CD4-positive, alpha-beta T cell treated with Interleukin-17A for 4 hours (primary cell): Measurements from ENCODE around the gene SPEG.

Experiments
- DNase-seq: peaks from one replicate; pipeline ENCODE4 v3.0.0-alpha.2; 2020; ENCODE audit warnings: mixed read lengths

SPEG gene

DNA sequence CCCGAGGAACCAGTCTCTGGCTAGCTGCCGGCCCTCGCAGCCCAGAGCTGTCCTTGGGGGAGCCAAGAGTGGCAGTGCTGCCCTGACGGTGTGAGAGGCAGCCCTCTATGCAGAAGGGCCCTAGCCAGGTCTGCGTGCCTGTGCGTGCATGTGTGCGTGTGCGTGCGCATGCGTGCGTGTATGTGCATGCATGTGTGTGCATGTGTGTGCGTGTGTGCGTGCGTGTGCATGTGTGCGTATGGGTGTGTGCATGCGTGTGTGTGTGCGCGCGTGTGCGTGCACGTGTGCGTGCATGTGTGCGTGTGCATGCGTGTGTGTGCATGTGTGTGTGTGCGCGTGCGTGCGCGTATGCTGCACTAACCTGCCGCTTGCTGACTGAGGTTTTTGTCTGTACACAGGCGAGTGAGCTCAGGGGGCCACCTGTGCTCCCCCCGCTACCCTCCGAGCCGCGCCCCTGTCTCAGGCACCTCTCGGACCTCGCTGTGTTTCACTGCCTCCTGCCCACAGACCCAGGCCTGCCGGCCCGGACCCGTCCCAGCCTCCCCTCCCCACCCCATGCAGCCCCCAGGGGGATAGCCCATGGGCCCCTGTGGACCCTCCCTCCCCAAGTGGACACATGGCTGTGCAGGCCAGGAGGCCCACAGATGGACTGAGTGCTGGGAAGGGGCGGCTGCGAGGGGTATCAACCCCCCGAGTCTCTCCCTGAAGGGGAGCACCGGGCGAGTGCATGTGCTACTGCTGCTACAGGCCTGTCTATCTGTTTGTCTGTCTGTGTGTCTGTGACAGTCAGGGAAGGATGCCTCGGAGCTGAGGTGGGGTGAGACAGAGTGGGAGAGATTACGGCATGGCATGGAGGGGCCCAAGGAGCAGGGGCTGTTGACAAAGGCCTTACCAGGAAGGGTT lies 31.3 kb downstream of the SPEG start:
- no peak for DNase-seq

GRCh38 chr2:219466816-219467735 lies 32.4 kb downstream of the SPEG start:
- DNase-seq = no peak

- no peak for DNase-seq
Measured at GRCh38 chr2:219467736-219468075, 33.1 kb downstream of the SPEG start.

GRCh38 chr2:219468410-219469185 lies 34.0 kb downstream of the SPEG start:
- DNase-seq = no peak

DNA sequence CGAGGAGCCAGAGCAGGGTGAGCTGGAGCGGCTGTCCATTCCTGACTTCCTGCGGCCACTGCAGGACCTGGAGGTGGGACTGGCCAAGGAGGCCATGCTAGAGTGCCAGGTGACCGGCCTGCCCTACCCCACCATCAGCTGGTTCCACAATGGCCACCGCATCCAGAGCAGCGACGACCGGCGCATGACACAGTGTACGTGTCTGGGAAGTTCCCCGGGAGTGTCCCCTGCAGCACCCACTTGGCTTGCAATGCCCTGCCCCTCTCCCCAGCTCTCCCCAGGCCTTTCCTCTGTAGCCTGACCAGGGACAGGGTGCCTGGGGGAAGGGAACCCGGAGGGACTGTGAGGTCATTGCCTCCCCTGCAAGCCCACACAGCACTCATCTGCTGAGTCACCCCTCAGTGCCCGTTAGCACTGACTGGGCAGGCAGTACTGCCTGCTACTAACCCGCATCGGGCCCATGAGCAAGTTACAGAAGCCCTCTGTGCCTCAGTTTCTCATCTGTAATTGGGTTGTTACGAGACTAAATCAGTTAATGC lies 34.6 kb downstream of the SPEG start:
- no peak for DNase-seq

- no peak for DNase-seq
Measured at GRCh38 chr2:219470429-219470828, 35.8 kb downstream of the SPEG start.

DNA sequence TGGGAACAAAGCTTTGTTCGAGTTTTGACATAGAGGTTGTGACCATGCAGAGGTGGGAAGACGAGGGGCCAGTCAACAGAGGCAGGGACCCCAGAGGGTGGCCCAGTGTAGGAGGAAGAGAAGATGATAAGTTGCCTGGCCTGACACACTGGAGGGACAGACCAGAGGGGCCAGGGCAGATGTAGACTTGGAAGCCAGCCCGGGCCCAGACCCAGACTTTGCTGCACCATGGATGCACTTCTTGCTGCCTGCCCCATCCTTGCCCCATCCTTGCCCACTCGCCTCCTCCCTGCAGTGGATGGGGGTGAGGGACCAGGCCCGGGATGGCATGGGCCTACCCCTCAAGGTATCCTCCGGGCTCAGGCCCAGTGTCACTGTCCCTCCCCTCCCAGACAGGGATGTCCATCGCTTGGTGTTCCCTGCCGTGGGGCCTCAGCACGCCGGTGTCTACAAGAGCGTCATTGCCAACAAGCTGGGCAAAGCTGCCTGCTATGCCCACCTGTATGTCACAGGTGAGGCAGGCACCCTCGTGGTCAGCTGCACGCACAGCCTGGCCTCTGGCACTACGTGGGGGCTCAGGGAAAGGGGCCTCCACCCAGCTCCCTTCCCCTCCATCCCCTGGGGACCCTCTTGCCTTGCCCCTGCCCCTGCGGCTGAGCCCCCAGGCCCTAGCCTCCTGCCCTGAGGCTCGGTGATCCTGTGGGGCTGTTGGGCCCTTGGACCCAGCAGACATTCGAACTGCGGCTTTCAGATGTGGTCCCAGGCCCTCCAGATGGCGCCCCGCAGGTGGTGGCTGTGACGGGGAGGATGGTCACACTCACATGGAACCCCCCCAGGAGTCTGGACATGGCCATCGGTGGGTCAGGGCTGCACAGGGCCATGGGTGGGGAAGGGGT lies 37.1 kb downstream of the SPEG start:
- DNase-seq = no peak

GRCh38 chr2:219472629-219473187 lies 38.1 kb downstream of the SPEG start:
- DNase-seq = no peak

GRCh38 chr2:219473511-219473910 lies 38.9 kb downstream of the SPEG start:
- DNase-seq = no peak

DNA sequence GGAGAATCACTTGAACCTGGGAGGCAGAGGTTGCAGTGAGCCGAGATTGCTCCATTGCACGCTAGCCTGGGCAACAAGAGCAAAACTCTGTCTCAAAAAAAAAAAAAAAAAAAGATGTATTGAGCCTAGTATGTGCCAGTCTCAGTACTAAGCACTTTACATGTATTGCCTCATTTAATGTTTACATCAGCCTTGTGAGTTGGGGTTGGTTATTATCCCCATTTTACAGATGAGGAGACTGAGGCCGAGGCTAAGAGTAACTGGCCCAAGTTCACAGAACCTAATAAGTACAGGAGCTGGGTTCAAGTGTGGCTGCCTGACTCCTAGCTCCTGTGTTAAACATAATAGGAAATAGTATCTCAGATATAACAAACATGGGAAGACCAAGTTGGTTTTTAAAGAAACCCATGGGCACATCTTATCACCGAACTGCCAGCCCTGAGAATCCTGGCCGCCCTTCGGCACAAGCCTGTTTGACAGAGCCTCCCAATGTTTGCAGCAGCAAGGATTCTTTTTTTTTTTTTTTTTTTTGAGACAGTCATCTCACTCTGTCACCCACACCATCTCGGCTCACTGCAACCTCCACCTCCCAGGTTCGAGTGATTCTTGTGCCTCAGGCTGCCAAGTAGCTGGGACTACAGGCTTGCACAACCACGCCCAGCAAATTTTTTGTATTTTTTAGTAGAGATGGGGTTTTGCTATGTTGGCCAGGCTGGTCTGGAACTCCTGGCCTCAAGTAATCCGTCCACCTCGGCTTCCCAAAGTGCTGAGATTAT lies 39.8 kb downstream of the SPEG start:
- no peak for DNase-seq

GRCh38 chr2:219475278-219475677 lies 40.6 kb downstream of the SPEG start:
- no peak for DNase-seq

GRCh38 chr2:219475697-219476651 lies 41.3 kb downstream of the SPEG start:
- DNase-seq = peak; percentile 72

DNA sequence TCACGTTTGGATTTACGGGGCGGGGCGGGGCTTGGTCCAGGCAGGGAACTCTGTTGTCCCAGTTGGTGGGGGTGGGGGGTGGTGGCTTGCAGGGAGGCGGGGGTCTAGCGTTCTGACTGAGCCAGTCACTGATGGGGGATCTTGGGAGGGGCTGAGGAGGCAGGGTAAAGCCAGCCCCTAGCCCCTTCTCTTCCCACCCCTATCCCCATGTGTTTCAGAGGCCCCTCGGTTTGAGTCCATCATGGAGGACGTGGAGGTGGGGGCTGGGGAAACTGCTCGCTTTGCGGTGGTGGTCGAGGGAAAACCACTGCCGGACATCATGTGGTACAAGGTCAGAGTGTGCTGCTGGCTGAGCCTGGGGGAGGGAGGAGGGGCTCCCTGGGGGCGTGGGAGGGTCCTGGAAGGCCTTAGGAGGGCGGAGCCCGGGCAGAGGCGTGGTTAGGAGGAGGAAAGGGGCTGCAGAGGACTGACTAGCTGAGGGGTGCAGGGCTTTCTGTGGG lies 42.1 kb downstream of the SPEG start:
- no peak for DNase-seq

DNA sequence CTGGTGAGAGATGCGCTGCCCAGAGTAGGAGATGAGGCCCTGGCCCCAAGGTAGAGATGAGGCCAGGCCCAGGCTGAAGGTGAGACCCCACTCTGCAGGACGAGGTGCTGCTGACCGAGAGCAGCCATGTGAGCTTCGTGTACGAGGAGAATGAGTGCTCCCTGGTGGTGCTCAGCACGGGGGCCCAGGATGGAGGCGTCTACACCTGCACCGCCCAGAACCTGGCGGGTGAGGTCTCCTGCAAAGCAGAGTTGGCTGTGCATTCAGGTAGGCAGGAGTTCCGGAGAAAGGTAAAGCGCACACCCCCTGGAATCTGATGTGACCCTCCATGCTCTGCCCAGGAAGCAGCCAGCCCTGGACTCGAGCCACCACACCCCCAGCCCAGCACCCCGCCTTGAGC lies 42.5 kb downstream of the SPEG start:
- no peak for DNase-seq

- no peak for DNase-seq
Measured at GRCh38 chr2:219477815-219478214, 43.2 kb downstream of the SPEG start.

DNA sequence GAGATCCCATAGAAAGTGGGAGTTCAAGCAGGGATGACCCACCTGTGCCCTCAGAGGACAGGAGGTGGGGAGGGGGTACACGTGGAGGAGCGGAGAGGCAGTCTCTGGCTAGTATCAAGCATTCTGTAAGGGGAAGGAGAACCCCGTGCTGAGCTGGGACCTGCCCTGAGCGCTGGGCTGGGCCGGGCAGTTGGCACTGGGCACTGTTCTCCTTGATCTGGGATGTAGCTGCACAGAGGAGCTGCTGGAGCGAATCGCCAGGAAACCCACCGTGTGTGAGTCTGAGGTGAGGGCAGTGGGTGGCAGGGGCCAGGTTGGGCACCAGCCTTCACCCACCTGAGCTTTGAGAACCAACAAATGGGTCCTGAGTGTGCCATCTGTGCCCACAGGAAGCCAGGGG lies 44.3 kb downstream of the SPEG start:
- no peak for DNase-seq

GRCh38 chr2:219480004-219480403 lies 45.4 kb downstream of the SPEG start:
- DNase-seq = no peak

GRCh38 chr2:219482674-219483405 lies 48.2 kb downstream of the SPEG start:
- no peak for DNase-seq
